Measurements from ENCODE around the gene YES1.
"Not testable (repeated sequence)": the region's sequence is repeated elsewhere in the genome, so short reads cannot be mapped to it uniquely, and the experiment has no call there.

Gene YES1

GRCh38 chr18:693466-694187 lies 118.4 kb downstream of the YES1 start:
- DNase-seq (ENCODE audit: insufficient read length, low spot score) (no peak), FAIRE-seq (no peak)

DNA sequence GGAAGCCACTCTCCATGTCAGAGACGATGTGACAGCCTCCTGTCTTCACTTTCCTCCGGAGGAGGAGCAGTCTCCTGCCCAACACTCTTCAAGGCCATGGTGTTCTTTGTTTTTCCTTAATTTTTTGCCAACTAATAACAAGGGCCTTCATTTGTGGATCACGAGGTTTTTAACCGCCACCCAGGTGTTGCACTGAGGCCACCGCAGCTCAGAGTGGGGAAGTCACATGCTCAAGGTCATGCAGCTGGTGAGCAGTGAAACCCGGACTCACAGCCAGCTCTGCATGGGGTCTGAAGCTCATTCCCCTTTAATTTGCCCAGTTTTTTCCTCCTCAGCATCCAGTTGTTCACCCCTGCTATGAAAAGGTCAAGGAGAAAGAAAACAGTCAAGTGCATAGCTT lies 119.2 kb downstream of the YES1 start:
- DNase-seq (ENCODE audit: insufficient read length, low spot score) = no peak
- no peak for FAIRE-seq

- DNase-seq (ENCODE audit: insufficient read length, low spot score) (no peak), FAIRE-seq (no peak)
These were observed 123.7 kb downstream of the YES1 start for GRCh38 chr18:688323-688722.

DNA sequence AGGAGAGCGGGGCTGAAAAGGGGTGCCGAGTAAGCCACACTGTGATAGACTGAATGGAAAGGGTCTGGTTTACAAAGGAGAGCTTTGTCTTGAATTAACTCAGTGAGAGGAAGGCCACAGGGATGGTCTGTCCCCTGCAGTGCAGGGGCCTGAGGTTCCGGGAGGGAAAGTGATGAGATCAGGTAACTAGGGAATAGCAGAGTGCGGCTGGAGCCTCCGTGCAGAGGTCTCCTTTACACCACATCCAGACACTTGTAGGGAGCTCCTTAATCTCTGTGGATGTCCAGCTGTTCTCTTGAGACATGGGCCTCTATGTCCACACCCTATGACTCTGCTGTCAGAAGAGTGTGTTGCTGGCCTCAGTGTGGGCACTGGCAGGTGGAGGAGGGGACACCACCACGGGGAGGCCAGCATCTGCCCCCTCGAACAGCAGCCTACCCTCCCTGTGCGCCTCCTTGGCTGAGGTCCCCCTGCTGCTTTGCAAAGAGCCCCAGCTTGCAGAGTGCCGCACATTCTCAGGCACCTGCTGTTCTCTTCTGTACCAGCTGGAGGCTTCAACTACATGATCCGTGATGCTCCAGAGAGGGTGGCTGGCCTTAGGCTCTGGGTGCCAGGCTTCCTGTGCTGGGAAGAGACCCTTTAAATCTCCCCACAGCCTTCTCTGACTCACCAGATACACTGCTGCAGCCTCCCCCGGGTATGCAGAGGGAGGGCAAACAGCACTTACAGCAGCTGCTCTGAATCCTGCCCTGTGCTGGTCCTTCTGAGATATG lies 125.5 kb downstream of the YES1 start:
- no peak for DNase-seq (ENCODE audit: insufficient read length, low spot score)
- FAIRE-seq = no peak

DNA sequence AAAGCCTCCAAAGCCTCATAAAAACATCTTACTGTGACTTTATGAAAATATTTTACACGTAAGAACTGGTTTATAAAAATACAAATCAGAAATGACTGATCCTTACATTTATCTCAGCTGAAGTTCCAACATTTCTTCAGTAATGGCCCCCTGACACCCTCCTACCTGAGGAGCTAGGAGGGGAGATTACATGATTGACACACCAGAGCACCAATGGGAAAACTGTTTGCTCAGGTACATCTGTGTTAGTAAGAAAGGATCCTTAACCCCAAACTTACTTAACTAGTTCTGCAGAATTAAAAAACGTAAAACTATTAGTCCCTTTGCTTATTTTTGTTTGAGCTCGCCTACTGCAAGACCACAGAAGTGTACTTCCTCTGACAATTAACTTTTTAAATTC lies 126.6 kb downstream of the YES1 start:
- DNase-seq (ENCODE audit: insufficient read length, low spot score) (no peak), FAIRE-seq (no peak)

DNA sequence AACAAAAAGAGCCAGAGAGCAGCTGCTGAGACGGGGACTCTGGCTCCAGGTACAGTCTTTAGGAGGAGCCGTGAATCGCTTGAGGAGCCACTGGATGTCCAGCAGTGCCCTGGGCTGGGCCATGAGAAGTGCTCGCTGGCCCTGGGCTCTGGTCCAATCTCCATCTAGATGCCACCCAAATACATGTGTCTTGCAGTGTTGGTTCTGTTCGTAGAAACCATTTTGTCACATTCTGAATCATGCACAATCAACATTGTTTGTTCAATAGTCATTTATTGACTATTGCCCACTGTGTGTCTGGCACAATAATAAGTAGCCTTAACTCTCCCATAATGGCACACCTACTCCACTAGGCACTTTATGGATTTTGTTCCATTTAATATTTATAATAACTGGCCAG lies 128.5 kb downstream of the YES1 start:
- no peak for FAIRE-seq
- DNase-seq (ENCODE audit: insufficient read length, low spot score) = no peak

DNA sequence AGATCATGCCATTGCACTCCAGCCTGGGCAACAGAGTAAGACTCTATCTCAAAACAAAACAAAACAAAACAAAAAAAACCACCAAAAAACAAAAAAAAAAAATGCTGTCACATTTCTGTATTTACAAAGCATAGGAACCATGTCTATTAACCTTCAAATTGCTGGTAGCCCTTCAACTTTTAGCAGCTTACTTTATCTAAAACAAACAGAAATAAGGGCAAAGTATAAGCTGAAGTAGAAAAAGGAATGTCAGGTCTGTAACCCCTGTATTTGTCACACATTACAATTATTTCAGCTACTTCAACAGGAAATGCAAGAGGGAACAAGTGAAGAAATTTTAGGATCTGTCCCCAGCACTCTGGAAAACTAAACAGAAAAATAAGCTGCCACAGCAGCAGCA lies 129.2 kb downstream of the YES1 start:
- DNase-seq (ENCODE audit: insufficient read length, low spot score) (no peak), FAIRE-seq (no peak)

- not testable (repeated sequence) for DNase-seq (ENCODE audit: insufficient read length, low spot score); FAIRE-seq
These were observed 129.6 kb downstream of the YES1 start for GRCh38 chr18:682416-682815.

GRCh38 chr18:681985-682384 lies 130.1 kb downstream of the YES1 start:
- no peak for FAIRE-seq
- no peak for DNase-seq (ENCODE audit: insufficient read length, low spot score)

GRCh38 chr18:680392-680791 lies 131.7 kb downstream of the YES1 start:
- FAIRE-seq (no peak), DNase-seq (ENCODE audit: insufficient read length, low spot score) (no peak)

- DNase-seq (ENCODE audit: insufficient read length, low spot score) (no peak), FAIRE-seq (no peak)
These were observed 132.5 kb downstream of the YES1 start for GRCh38 chr18:679516-679915.

DNA sequence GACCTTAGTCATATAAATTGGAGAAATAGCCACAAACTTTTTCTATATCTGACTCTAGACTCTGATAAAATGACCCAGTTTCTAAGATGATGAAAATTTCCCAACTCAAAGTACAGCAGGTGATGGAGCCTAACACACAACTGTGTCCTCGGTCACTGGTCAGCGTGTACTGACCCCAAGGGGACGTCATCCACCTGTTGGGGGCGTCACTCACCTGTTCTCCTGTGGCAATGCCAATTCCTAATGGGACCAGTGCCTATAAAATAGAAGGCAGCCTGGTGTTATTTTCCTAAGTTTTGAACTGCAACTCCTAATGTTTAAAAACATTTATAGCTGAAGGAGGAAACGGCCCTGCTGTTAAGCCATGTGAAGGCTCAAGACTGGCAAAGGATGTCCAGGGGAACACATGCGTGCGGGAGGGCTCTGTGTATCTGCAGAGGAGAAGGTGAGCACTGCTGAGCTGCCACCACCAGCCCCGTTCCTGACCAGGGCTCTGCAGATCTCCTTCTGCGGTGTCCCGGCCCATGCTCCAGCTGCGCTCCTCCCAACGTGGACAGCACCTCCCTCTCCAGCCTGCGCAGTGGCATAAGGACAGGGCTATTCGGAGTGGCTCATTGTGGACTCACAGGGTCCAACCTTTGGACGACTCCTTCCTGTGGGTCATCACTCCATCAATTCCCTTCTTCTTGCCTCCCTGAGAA lies 133.4 kb downstream of the YES1 start:
- no peak for FAIRE-seq
- no peak for DNase-seq (ENCODE audit: insufficient read length, low spot score)

DNA sequence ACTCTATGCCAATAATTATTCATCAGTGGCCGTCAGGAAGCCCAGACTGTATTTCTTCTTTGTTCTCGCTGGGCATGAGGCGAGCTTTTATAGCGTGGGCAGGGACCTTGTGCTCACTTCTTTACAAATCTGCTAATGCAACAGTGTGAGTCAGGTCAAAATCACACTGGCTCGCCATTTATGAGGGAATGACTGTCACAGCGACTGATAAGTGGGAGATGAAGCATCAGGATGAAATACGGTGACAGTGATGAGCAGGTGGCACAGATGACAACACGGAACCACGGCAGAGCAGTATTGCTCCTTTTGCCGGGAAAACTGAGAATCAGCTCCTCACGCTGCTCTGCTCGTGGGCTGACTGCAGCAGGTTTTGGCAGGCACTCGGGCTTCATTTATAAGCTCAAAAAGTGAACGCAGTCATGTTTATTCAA lies 134.1 kb downstream of the YES1 start:
- FAIRE-seq (no peak), DNase-seq (ENCODE audit: insufficient read length, low spot score) (no peak)

DNA sequence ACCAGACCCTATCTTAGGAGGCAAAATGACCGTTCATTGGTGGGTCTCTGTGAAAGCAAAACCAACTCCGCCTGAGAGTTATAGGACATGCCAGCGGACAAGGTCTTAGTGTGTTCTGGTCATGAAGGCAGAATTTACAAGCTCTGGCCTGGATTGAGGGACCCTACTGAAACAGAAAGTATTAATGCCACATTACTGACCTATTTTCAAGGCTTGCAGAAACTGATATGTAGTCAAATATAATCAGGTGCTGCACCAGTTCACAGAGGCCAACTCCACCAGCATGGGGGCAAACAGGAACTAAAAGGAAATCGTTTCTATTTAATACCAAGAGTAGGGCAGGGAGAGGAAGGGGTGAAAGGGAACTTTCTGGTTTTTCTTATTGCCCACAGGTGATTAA lies 134.9 kb downstream of the YES1 start:
- FAIRE-seq = no peak
- DNase-seq (ENCODE audit: insufficient read length, low spot score) = no peak

- FAIRE-seq = no peak
- no peak for DNase-seq (ENCODE audit: insufficient read length, low spot score)
These were observed 135.3 kb downstream of the YES1 start for GRCh38 chr18:676736-677135.

GRCh38 chr18:676069-676468 lies 136.0 kb downstream of the YES1 start:
- FAIRE-seq = no peak

GRCh38 chr18:675307-675706 lies 136.7 kb downstream of the YES1 start:
- FAIRE-seq (no peak), DNase-seq (ENCODE audit: insufficient read length, low spot score) (no peak)

More at GRCh38 chr18:676069-676468, 136.0 kb downstream of the YES1 start:
- DNase-seq (ENCODE audit: insufficient read length, low spot score) = no peak

GRCh38 chr18:673769-674168 lies 138.3 kb downstream of the YES1 start:
- FAIRE-seq (no peak), DNase-seq (ENCODE audit: insufficient read length, low spot score) (no peak)

- DNase-seq (ENCODE audit: insufficient read length, low spot score) (no peak), FAIRE-seq (no peak)
These were observed 138.7 kb downstream of the YES1 start for GRCh38 chr18:673317-673716.
